ENCODE data around the gene TNS3.
A peak's percentile ranks its signal among the peaks of the same experiment; 100 is the strongest.

TNS3 gene

GRCh38 chr7:47292832-47293309, 289.0 kb downstream of the TNS3 start:
- peak; percentile 73 for DNase-seq

GRCh38 chr7:47291461-47292081, 290.3 kb downstream of the TNS3 start:
- DNase-seq, result peak; percentile 50

- no peak for DNase-seq
Measured at GRCh38 chr7:47290867-47291266, 291.0 kb downstream of the TNS3 start.

GRCh38 chr7:47290466-47290865, 291.4 kb downstream of the TNS3 start:
- no peak for DNase-seq

- DNase-seq, result no peak
Measured at GRCh38 chr7:47288060-47288459, 293.9 kb downstream of the TNS3 start.

- no peak for DNase-seq
Measured at GRCh38 chr7:47285860-47286491, 295.9 kb downstream of the TNS3 start.

- DNase-seq, result no peak
Measured at GRCh38 chr7:47284691-47285635, 296.9 kb downstream of the TNS3 start.

GRCh38 chr7:47283497-47284131, 298.3 kb downstream of the TNS3 start:
- no peak for DNase-seq

GRCh38 chr7:47282790-47283496, 299.0 kb downstream of the TNS3 start:
- no peak for DNase-seq

- no peak for DNase-seq
Measured at GRCh38 chr7:47281966-47282643, 299.8 kb downstream of the TNS3 start.

GRCh38 chr7:47281161-47281560, 300.8 kb downstream of the TNS3 start:
- no peak for DNase-seq

GRCh38 chr7:47280114-47280513, 301.8 kb downstream of the TNS3 start:
- DNase-seq, result no peak

GRCh38 chr7:47278043-47278442, 303.9 kb downstream of the TNS3 start:
- DNase-seq, result no peak

- no peak for DNase-seq
Measured at GRCh38 chr7:47277321-47277781, 304.6 kb downstream of the TNS3 start.

GRCh38 chr7:47273974-47274766, 307.7 kb downstream of the TNS3 start:
- no peak for DNase-seq

GRCh38 chr7:47273088-47273487, 308.8 kb downstream of the TNS3 start:
- no peak for DNase-seq

- DNase-seq, result no peak
Measured at GRCh38 chr7:47271749-47272148, 310.2 kb downstream of the TNS3 start.

GRCh38 chr7:47268851-47269836, 312.8 kb downstream of the TNS3 start:
- no peak for DNase-seq

GRCh38 chr7:47267346-47267745, 314.6 kb downstream of the TNS3 start:
- DNase-seq, result peak; percentile 5

- DNase-seq, result peak; percentile 81
Measured at GRCh38 chr7:47266799-47267198, 315.1 kb downstream of the TNS3 start.

Measured in hematopoietic multipotent progenitor cell treated with erythropoietin and hydrocortisone succinate and interleukin-3 and kit ligand, for 4 days (in vitro differentiated cells).